Right forelimb (tissue), 1 donor: Measurements from ENCODE around the gene PSMB5.
"Not testable (repeated sequence)": the region's sequence is repeated elsewhere in the genome, so short reads cannot be mapped to it uniquely, and the experiment has no call there.

ENCODE experiments used
- DNase-seq: peaks from one replicate; pipeline ENCODE4 v3.0.0-alpha.2; 2018

Gene PSMB5

GRCh38 chr14:23043145-23043544 lies 8.4 kb upstream of the PSMB5 start:
- DNase-seq, result no peak

- no peak for DNase-seq
These were observed 7.7 kb upstream of the PSMB5 start, which contains the start of gene PSMB11 for GRCh38 chr14:23042162-23042965. Gene PSMB11, plus strand, starts transcription at chr14:23042212. Its CDS starts 14 bp downstream, at chr14:23042226.

- DNase-seq, result no peak
These were observed 7.0 kb upstream of the PSMB5 start for GRCh38 chr14:23041729-23042128.

- DNase-seq, result no peak
These were observed 5.4 kb upstream of the PSMB5 start for GRCh38 chr14:23040100-23040499.

- DNase-seq, result no peak
These were observed 824 bp upstream of the PSMB5 start for GRCh38 chr14:23035303-23036144.

GRCh38 chr14:23033801-23034497 lies 751 bp downstream of the PSMB5 start:
- DNase-seq, result no peak

- no peak for DNase-seq
These were observed 1.4 kb downstream of the PSMB5 start for GRCh38 chr14:23033251-23033727.

- no peak for DNase-seq
These were observed 3.8 kb downstream of the PSMB5 start for GRCh38 chr14:23030936-23031335.

- no peak for DNase-seq
These were observed 5.9 kb downstream of the PSMB5 start for GRCh38 chr14:23028799-23029198.

GRCh38 chr14:23025151-23025814 lies 9.4 kb downstream of the PSMB5 start:
- no peak for DNase-seq

- DNase-seq, result no peak
These were observed 10.1 kb downstream of the PSMB5 start for GRCh38 chr14:23024612-23025075.

- DNase-seq, result no peak
These were observed 10.9 kb downstream of the PSMB5 start for GRCh38 chr14:23023795-23024152.

GRCh38 chr14:23023022-23023794 lies 11.5 kb downstream of the PSMB5 start:
- no peak for DNase-seq

- DNase-seq, result no peak
These were observed 12.7 kb downstream of the PSMB5 start for GRCh38 chr14:23021889-23022442.

- DNase-seq, result no peak
These were observed 13.3 kb downstream of the PSMB5 start for GRCh38 chr14:23021434-23021833.

- no peak for DNase-seq
These were observed 14.3 kb downstream of the PSMB5 start for GRCh38 chr14:23020143-23021128.

- no peak for DNase-seq
These were observed 16.6 kb downstream of the PSMB5 start for GRCh38 chr14:23018107-23018506.

- no peak for DNase-seq
These were observed 17.6 kb downstream of the PSMB5 start for GRCh38 chr14:23017091-23017490.

GRCh38 chr14:23015618-23016017 lies 19.1 kb downstream of the PSMB5 start:
- no peak for DNase-seq

- not testable (repeated sequence) for DNase-seq
These were observed 21.0 kb downstream of the PSMB5 start for GRCh38 chr14:23013749-23014054.
